Measurements from ENCODE around the gene RASSF3.

Gene RASSF3

GRCh38 chr12:64680235-64680634, 69.9 kb downstream of the RASSF3 start:
- ChIA-PET CTCF (interaction anchor here (0.6 to 3.0 kb wide), 6 partner anchors 9 to 140 kb away, joined by 3 to 16 read pairs (median 4); no protein-coding TSS in a partner anchor), POLR2A (interaction anchor here (0.8 kb wide), 2 partner anchors 9 to 71 kb away, joined by 3 read pairs; no protein-coding TSS in a partner anchor)
- no peak for TF ChIP-seq CTCF (IDR thresholded peaks at IDR 0.05; ENCODE audit: insufficient read depth, low read length, missing control alignments)
- H3K4me3 ChIP-seq (ENCODE audit: low read depth, low read length), result no peak overlapping the region
- DNase-seq (ENCODE audit: low read depth, low spot score), result no peak

GRCh38 chr12:64681200-64682052, 71.1 kb downstream of the RASSF3 start:
- no peak for DNase-seq (ENCODE audit: low read depth, low spot score)
- ChIA-PET POLR2A (no interaction called here), CTCF (interaction anchor here (0.8 to 3.0 kb wide), 6 partner anchors 8 to 141 kb away, joined by 3 to 16 read pairs (median 10); no protein-coding TSS in a partner anchor)
- TF ChIP-seq CTCF (IDR thresholded peaks at IDR 0.05; ENCODE audit: insufficient read depth, low read length, missing control alignments), result no peak
- no peak overlapping the region for H3K4me3 ChIP-seq (ENCODE audit: low read depth, low read length)

GRCh38 chr12:64682572-64683277, 72.4 kb downstream of the RASSF3 start:
- POLR2A ChIA-PET, result no interaction called here
- CTCF ChIA-PET, result interaction anchor here (2.3 to 3.0 kb wide), 2 partner anchors 15 to 133 kb away, joined by 15 to 16 read pairs; no protein-coding TSS in a partner anchor
- TF ChIP-seq CTCF (IDR thresholded peaks at IDR 0.05; ENCODE audit: insufficient read depth, low read length, missing control alignments), result no peak
- no peak overlapping the region for H3K4me3 ChIP-seq (ENCODE audit: low read depth, low read length)
- DNase-seq (ENCODE audit: low read depth, low spot score), result no peak

GRCh38 chr12:64683816-64684543, 73.7 kb downstream of the RASSF3 start:
- DNase-seq (ENCODE audit: low read depth, low spot score), result no peak

GRCh38 chr12:64685050-64685449, 74.8 kb downstream of the RASSF3 start:
- no peak for TF ChIP-seq CTCF (IDR thresholded peaks at IDR 0.05; ENCODE audit: insufficient read depth, low read length, missing control alignments)
- H3K4me3 ChIP-seq (ENCODE audit: low read depth, low read length), result no peak overlapping the region
- no peak for DNase-seq (ENCODE audit: low read depth, low spot score)
- ChIA-PET POLR2A (no interaction called here), CTCF (interaction anchor here (2.1 to 2.3 kb wide), 2 partner anchors 10 to 13 kb away, joined by 7 to 16 read pairs; no protein-coding TSS in a partner anchor)

More at GRCh38 chr12:64683816-64684543, 73.7 kb downstream of the RASSF3 start:
- ChIA-PET CTCF (interaction anchor here (2.1 to 3.0 kb wide), 3 partner anchors 11 to 134 kb away, joined by 7 to 16 read pairs (median 15); no protein-coding TSS in a partner anchor), POLR2A (no interaction called here)
- H3K4me3 ChIP-seq (ENCODE audit: low read depth, low read length), result no peak overlapping the region
- TF ChIP-seq CTCF (IDR thresholded peaks at IDR 0.05; ENCODE audit: insufficient read depth, low read length, missing control alignments), result no peak

Measured in AG04449 (cell line).